Activated effector memory CD4-positive, alpha-beta T cell treated with Interleukin-2 at 50 U/mL for 16 hours (primary cell): ENCODE data around the gene CCDC187.
"Not testable (repeated sequence)": the region's sequence is repeated elsewhere in the genome, so short reads cannot be mapped to it uniquely, and the experiment has no call there.

Experiments
- DNase-seq: peaks from one replicate; pipeline ENCODE4 v3.0.0-alpha.2; 2020

The CCDC187 gene

DNA sequence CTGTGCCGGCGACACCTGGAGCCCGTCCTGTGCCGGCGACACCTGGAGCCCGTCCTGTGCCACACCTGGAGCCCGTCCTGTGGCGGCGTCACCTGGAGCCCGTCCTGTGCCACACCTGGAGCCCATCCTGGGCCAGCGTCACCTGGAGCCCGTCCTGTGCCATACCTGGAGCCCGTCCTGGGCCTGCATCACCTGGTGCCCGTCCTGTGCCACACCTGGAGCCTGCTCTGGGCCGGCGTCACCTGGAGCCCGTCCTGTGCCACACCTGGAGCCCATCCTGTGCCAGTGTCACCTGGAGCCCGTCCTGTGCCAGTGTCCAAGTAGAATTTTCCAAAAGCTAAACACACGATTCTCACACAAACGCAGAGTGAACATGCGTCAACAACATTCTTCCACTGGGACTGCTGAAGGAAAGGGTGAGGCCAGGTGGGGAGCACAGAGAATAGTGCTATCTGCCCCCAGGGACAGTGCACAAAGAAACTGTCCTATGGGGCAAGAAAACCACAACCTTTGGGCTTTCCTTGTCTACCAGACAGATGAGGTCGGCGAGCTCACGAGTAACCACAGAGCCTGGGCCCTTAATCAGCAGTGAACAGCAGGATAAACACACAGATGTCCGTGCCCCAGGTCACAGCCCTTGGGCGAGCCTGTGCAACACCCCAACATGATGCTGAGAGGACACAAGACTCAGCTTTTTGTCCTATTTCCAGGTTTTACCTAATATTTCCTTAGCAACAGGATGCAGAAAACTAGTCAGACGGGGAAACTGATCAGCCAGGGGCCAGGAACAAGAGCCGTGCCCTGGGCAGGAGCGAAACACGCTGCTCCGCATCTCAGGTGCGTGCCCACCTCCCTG is 66.2 kb downstream of the CCDC187 start:
- no peak for DNase-seq

DNA sequence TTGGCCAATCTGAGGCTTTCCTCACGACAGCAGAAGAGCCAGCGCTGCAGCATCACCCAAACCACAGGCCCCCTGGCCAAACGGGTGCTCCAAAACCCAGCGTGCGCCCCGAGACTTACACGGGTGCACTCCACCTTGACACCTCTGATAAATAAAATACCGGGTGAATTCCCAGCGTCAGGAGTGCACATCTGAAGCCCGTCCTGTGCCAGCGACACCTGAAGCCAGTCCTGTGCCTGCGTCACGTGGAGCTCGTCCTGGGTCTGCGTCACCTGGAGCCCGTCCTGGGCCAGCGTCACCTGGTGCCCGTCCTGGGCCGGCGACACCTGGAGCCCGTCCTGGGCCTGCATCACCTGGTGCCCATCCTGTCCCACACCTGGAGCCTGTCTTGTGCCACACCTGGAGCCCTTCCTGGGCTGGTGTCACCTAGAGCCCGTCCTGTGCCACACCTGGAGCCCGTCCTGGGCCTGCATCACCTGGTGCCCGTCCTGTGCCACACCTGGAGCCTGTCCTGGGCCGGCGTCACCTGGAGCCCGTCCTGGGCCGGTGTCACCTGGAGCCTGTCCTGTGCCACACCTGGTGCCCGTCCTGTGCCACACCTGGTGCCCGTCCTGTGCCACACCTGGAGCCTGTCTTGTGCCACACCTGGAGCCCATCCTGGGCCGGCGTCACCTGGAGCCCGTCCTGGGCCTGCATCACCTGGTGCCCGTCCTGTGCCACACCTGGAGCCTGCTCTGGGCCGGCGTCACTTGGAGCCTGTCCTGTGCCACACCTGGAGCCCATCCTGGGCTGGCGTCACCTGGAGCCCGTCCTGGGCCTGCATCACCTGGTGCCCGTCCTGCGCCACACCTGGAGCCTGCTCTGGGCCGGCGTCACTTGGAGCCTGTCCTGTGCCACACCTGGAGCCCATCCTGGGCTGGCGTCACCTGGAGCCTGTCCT is 67.2 kb downstream of the CCDC187 start:
- DNase-seq, result not testable (repeated sequence)

DNA sequence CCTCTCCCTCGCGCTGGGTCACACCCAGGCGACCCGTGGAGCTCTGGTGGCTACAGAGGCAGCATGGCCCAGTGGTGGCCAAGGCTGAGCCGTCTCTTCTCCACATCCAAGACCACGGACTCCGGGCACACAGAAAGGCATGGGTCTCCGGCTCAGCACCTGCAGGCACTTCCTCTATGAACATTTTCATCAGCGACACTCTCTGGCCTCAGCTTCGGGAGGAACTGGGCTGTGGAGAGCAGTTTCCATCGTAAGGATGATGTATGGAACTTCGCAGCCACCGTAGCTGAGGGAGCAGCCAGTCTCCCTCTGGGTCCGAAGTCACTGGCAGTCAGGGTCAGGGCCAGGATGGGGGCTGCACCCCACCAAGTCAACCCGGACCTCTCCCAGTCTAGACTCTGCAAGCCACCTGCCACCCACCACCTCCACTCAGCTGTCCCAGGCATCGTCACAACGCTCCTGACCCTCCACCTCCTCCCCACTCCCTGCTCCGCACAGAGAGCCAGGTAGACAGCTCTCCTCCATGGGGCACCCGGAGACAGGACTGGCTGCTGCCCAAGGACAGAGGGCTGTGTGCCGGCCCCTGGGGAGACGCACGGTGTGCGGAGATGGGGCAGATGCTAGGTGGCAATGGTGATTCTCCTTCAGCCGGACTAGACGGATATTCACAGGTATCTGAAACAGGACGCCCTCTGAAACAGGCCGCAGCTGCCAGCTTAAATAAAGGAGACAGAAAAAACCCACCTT is 68.0 kb downstream of the CCDC187 start:
- no peak for DNase-seq

DNA sequence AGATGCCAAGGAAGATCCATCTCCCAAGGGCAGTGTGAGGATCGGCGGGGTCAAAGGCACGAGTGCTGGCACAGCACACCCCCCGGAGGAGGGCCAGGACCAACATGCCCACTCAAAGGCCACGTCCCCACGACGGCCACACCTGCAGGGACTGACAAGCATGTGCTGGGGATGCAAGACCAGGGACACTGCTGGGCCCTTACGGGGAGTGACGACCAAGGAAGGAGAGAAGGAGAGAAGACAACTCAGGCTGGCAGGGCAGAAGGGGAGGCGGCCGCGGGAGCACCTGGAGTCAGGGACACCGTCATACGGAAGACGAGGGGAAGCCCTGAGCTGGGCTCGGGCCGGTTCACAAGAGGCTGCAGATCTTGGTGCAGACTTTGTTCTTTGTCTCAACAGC is 68.7 kb downstream of the CCDC187 start:
- no peak for DNase-seq

DNA sequence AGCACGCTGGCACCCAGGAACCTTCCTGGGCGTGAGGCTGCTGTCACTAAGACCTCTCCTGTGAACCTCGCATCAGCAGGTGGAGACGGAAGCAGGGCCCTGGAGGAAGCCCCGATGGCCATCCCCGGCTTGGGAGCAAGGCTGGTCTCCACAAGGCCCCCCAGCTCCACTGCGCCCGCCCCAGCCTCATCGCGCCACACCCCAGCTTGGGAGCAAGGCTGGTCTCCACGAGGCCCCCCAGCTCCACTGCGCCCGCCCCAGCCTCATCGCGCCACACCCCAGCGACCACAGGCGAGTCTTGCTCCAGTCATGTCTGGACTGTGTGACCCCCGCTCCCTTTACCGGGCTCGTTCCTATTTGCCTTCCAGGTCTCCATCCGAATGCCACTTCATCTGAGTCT is 69.3 kb downstream of the CCDC187 start:
- no peak for DNase-seq

DNA sequence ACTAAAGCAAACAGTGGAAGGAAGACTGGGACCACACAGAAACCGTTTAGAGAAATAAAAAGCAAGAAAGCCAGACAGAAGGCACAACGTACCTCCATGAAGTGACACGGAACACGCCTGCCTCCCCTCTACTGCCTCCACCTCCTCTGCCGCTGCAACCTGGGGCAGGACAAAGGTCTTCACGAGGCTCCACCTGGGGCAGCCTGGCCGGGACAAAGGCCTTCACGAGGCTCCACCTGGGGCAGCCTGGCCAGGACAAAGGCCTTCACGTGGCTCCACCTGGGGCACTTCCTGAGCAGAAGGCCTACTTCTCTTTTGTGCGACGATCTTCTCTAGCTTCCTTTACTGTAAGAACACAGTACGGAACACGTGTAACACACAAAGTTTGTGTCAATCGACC is 70.0 kb downstream of the CCDC187 start:
- no peak for DNase-seq

DNA sequence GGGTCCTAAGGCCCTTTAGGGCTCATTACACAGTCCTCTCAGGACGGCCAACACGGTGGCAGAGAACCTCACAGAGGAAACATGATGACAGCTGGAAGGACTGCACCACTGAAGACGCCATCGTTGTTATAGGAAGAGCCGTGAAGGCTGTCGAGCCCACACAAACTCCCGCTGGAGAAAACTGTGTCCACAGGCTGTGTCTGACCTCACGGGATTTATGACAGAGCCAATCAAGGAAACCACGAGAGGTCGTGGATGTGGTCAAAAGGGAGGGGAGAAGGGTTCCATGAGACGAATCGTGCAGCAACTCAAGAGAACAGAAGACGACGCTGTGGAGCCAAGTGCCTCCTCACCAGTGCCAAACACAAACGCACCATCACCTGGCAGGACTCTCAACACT is 70.5 kb downstream of the CCDC187 start:
- no peak for DNase-seq

DNA sequence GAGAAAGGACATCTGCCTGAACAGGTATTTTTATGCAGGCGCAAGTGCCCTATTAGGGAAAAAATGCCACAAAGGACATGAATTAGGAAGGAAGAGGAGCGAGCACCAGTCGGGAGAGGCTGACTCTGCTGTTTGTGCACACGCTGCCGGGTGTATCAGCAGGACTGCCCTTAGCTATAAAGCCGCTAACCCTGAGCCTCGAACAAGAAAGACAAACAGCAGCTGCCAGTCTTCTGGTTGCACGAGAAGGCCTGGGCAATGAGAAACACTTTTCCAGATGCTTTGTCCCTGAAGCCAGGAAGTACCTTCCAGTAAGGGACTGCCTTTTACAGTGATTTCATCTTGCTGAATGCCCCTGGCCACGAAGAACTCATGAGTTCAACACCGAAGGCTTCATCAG is 70.9 kb downstream of the CCDC187 start:
- DNase-seq, result no peak

DNA sequence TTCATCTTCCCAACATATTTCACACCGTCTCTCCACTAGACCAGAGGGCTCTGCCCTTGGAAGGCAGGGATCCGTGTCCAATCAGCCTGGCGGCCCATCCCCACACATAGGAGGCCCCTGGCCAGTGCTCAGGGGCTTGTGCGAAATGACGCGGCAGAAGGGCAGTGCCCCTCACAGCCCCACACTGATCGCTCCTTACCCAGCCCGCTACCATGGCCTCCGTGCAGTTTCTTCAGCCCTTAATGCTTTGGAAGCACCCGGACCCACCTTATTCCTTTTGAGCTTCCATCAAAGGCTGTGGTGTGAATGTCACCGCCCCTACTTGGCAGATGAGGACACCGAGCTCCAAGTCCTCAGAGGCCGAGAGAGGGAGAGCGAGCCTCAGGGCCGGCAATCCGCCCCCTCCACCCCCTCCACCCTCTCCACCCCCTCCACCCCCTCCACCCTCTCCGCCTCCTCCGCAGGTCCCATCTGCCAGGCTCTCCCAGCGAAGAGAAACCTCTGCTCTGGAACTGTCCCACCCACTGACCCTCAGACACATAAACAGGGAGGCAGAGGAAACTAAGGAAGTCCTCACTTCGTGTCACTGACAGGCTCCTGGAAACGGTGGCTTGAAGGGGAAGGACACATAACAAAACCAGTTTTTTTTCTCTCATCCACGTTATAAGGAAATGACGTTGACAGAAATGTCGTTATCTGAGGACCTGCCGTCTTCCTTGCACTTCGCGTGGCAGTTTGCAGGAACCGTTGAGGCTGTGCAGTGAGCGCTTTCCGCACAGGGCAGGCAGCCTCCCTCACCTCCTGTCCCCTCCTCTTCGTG is 72.2 kb downstream of the CCDC187 start:
- no peak for DNase-seq

DNA sequence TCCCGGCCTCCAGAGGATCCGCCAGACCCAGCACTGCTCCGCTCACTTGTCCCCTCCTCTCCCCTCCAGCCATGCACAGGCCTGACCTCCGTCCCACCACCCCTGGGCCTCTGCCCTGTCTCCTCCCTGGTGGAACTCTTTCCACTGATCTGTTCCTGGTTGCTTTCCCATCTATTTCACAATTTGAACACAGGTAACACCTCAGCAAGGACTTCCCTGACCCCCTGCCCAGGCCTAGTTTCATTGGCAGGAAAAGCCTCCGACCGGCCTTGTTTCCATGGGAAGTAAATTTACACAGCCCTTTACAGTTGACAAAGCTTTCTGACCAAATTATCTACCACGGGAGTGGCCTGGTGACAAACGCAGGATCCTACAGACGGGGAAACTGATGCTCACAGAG is 73.1 kb downstream of the CCDC187 start:
- no peak for DNase-seq

DNA sequence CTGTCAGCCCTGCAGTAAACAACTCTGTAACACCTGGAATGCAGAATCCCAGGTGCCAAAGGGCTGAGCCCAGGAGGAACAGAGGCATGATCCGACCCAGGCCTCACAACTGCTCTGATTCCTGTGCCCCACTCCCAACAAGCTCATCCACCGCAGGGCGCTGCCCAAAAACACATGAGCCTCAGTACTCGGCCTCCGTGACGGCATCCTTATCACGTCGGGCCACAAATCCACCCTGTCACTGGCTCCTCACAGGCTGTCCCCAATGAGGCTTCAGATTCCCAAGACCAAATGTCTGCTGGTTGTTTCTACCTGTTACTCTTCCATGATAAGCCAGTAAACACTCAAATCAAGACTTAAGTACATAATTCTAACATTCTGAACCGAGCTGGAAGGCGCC is 73.5 kb downstream of the CCDC187 start:
- DNase-seq, result no peak

DNA sequence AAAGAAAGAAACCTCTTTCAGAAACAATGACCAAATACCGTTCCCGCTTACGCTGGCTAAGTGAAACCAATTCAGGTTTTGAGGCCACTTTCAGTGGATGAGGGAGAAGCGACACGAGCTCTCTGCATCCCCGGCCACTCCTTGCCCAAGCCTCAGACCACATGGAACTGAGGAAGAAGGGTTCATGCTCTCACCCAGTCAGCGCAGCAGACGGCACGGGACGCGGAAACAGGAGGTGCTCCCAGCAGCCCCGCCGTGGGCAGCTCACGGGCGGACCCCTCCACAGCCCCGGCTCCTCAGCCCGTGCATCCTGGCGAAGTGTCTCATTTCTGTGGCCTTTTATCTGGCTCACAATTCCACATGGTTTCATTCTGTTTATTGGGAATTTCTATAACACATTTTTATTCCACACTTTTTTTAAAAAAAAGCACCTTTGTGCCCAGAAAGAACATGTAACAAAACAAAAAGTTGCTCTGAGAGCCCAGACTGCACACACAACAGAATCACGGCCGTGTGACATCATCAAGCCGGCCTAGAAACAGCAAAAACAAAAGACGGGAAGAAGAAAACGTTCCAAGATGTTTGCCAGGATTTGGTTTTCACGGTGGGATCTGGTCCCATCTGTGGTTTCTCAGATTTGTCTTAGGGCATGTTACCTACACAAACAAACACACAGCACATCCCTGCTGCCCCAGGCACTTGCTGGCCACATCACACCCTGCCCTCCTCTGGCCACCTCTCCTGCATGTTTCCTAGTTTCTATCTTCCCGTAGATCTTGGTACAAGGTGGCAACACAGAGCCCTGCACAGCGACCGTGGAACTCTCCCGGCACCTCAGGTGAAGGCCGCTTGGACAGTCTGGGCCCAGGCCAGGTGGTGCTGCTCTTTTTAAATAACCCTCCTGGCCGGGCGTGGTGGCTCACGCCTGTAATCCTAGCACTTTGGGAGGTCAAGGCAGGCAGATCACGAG is 74.5 kb downstream of the CCDC187 start:
- no peak for DNase-seq

DNA sequence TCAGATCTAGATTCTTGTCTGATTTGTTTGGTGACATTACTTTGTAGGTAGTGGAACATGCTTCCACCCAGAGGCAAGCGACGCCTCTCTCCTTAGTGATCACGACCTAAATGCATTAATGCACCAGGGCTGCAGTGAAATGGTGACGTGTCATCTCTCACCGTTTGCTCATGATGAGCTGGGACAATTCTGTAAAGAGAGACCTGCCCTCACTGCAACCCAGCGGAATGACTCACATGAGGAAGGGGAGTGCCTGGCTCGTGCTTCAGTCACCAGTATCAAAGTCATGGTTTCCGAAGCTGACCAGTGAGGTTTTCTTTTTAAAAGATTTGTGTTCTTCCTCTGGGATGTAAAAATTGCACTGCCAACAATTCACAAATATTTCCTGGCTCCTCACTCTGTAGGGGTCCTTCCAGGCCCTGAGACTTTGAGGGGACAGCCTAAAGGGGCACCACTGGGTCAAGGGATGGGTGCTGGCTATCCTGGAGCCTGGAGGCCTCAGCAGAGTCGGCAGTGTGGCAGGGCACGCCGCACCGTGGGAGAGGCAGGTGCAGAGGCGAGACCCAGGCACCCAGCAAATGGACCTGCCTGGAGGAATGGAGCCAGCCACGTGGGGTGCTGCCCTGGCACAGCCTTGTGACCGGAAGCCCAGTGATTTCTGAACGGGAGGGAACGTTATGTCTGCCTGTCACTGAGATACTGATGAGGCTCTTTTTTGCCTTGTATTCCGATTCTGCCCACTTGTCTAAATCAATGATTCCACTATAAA is 75.6 kb downstream of the CCDC187 start:
- DNase-seq, result no peak

DNA sequence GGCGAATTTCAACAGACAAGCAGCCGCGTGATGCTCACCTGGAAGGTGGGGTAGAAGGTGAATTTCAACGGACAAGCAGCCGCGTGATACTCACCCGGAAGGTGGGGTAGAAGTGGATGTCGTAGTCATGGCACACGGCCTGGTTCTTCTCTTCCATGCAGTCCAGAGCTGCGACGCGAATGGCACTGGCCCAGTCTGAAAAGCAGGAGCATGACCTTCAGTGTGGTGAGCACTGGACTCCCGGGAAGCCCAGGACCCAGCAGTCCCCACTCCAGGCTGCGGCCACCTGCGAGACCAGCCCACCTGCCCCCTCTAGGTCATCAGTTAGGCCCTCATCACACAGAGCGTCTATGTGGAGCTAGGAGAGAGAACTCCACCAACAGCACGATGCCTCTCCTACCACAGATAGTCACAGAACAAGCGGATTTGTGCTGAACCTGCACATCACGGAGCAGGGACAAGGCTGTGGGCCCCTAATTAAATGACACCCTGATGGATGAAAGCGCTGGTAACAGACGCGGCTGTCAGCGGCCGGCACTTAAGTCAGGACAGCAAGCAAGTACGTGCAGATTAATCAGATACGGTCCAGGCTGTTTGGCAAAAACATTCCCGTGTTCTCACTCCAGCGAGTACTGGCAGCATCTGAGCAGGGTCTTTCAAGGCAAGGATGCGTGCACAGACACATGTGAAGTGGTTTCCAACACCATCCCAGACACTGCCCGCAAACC is 77.0 kb downstream of the CCDC187 start:
- DNase-seq, result no peak

DNA sequence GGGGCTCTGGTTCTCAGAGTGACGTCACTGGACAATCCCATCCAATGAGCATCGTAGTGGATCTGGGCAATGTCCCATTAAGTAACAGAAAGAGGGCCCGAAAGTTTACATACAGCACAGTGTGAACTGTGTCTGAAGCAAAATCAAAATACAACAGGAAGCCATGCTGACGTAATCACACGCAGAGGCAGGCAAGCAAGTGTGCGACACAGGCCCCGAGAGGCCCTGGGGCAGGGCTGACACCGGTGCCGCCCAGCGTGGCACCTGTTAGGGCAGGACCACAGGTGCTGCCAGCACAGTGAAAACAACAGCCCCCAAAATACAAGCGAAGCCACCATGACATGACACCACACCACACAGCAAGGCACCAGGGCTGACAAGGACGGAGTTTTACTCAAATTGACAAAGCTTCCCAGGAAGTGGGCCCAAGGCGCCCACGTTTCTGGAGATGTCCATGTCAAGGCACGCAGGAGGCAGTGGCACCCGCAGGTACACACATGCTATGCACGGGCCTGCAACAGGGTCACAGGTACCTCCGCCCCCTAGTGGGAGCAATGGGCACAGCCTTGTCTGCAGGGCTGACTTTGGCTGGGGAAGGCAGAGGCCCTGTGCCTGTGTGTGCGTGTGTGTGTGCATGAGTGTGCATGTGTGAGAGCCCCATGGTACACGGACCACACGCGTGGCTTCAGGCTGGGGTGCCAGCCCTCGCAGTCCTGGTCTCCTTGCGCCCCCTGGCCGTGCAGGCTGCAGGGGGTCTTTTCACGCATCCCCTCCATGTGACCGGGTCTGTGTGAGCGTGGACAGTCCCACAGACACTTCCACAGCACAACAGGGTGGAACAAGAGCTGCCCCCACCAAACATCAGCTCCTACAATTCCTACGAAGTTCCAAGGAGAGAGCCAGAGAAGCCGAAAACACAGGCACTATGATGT is 77.9 kb downstream of the CCDC187 start:
- peak; percentile 52 for DNase-seq

DNA sequence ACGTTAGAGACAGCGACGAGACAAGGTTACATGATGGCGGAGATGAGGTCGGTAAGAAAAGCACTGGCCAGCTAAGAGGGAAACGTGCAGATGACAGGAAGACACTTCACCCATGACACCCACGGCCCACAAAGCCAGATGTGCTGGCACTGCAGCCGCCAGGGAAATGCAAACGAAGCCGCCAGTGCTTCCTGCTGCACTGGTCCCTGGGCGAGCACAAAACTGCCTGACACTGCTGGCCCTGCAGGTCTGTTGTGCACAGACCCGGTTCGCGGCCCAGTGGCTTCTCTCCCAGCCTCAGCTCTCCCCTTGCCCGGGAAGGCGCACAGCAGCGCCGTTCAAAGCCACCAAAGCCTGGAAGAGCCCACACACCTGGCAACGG is 78.5 kb downstream of the CCDC187 start:
- DNase-seq, result peak; percentile 11

DNA sequence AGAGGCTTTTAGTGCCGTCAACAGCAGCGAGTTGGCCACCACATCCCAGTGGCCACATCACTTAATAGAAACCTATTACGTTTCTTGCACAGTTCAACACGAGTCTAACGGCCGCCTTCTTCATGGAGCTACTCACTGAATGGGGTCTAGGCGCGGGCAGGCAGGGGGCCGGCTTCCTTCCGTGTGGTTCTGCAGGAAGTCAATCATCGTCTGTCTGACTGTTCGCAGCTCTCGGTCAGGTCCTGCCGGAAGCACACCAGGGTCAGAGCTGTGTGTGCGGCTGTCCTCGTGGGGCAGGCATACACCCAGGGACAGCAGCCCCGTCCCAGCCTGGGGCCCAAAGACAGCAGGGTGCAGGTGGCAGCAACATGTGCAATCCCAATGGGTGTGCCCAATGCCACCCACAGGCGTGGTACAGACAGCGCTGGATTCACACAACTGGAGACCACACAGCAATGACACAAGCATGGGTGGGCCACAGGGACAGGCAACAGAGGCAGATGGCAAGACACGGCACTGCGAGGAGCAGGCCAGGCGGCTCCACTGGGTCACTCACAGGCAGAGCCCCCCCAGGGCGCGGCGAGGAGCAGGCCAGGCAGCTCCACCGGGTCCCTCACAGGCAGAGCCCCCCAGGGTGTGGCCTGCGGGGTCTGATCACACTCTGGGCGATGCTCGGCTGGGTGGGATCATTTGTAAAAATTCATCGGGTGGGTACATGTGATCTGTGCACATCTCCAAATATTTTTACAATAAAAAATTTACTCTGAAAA is 79.8 kb downstream of the CCDC187 start:
- DNase-seq, result no peak

DNA sequence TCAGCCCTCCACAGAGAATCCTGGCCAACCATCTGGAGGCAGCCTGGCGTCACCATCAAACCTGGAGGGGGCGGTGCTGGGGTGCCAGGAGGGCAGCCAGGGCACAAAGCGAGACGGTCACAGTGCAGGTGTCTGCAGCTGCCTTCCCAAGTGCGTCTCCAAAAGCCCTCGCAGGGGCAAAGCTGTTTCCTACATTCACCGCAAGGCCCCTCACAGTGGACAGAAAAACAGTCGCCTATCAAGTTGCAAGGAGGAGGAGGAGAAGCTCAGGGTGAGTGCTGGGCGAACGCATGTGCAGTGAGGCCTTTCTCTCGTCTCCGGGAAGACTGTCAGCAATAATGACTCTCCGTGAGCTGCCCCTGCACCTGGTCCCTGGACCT is 81.0 kb downstream of the CCDC187 start:
- DNase-seq, result no peak
